Neural cell (in vitro differentiated cells): ENCODE results near the gene CYB561D1. TPM values are rescaled to one million over a fixed set of nuclear protein-coding genes. Genes with fewer than 3 reads are reported as not detected.

Source experiments
- H2AFZ ChIP-seq: fragments of 200-600, 300-800 bp; sonication (generic), shearing (Covaris generic); 2 replicates; pipeline ENCODE4 v1.6.0; 2014; ENCODE audit warnings: low read depth, mild to moderate bottlenecking, antibody characterized with exemption, low read length, moderate library complexity
- H3F3A ChIP-seq: fragments of 200-600 bp; shearing (Covaris generic); 2 replicates; pipeline ENCODE4 v1.6.1; 2016; ENCODE audit warnings: mild to moderate bottlenecking, moderate library complexity, mixed read lengths, antibody characterized with exemption, low read length; ENCODE audit not compliant: insufficient read depth, poor library complexity, severe bottlenecking
- H3K27ac ChIP-seq: fragments of 200-600, 300-800 bp; sonication (generic), shearing (Covaris generic); 2 replicates; pipeline ENCODE4 v1.5.1; 2014; ENCODE audit warnings: mild to moderate bottlenecking, low read length, moderate library complexity
- H3K27me3 ChIP-seq: fragments of 300-800, 200-600 bp; sonication (generic), shearing (Covaris generic); 2 replicates; pipeline ENCODE4 v1.6.0; 2014; ENCODE audit warnings: mild to moderate bottlenecking, low read depth, low read length, moderate library complexity; ENCODE audit not compliant: insufficient read depth
- H3K36me3 ChIP-seq: fragments of 300-800, 200-600 bp; sonication (generic), shearing (Covaris generic); 2 replicates; pipeline ENCODE4 v1.5.1; 2014; ENCODE audit warnings: mild to moderate bottlenecking, antibody characterized with exemption, low read length, moderate library complexity; ENCODE audit not compliant: insufficient read depth
- H3K4me2 ChIP-seq: fragments of 300-800, 200-600 bp; sonication (generic), shearing (Covaris generic); 2 replicates; pipeline ENCODE4 v1.6.0; 2014; ENCODE audit warnings: mild to moderate bottlenecking, low read length
- H3K4me3 ChIP-seq: fragments of 300-800, 200-600 bp; sonication (generic), shearing (Covaris generic); 2 replicates; pipeline ENCODE4 v1.5.1; 2014; ENCODE audit warnings: mild to moderate bottlenecking, low read length, moderate library complexity
- H3K79me2 ChIP-seq: fragments of 200-600 bp; shearing (Covaris generic); replicated peaks from 2 replicates; pipeline ENCODE4 v1.6.0; 2014; ENCODE audit warnings: mild to moderate bottlenecking, low read length, moderate library complexity; ENCODE audit not compliant: insufficient read depth
- H3K9ac ChIP-seq: fragments of 300-800, 200-600 bp; sonication (generic), shearing (Covaris generic); 2 replicates; pipeline ENCODE4 v1.6.1; 2016; ENCODE audit warnings: mild to moderate bottlenecking, low read length, mixed read lengths
- H3K9me2 ChIP-seq: fragments of 200-600 bp; shearing (Covaris generic); 2 replicates; pipeline ENCODE4 v1.6.1; 2016; ENCODE audit warnings: mild to moderate bottlenecking, low read length, mixed read lengths; ENCODE audit not compliant: insufficient read depth
- H3K9me3 ChIP-seq: fragments of 200-600, 300-800 bp; sonication (generic), shearing (Covaris generic); 2 replicates; pipeline ENCODE4 v1.6.1; 2016; ENCODE audit warnings: mild to moderate bottlenecking, mixed run types, low read length, moderate library complexity, mixed read lengths
- H4K20me1 ChIP-seq: fragments of 200-600 bp; shearing (Covaris generic); 2 replicates; pipeline ENCODE4 v1.6.1; 2016; ENCODE audit warnings: mild to moderate bottlenecking, mixed run types; ENCODE audit not compliant: insufficient read depth
- EP300 ChIP-seq: fragments of 450-650 bp; conservative IDR thresholded peaks from 2 replicates; pipeline ENCODE4 v1.6.1; 2014; ENCODE audit warnings: antibody characterized with exemption, mild to moderate bottlenecking, moderate library complexity; ENCODE audit not compliant: poor library complexity, severe bottlenecking
- EZH2 ChIP-seq: fragments of 200-600, 300-800 bp; shearing (Covaris generic), sonication (generic); IDR thresholded peaks from 2 replicates; pipeline ENCODE4 v1.6.1; 2014; ENCODE audit warnings: antibody characterized with exemption, low read length, borderline replicate concordance, mild to moderate bottlenecking; ENCODE audit not compliant: insufficient read depth, poor library complexity, severe bottlenecking
- MXI1 ChIP-seq: fragments of 450-650 bp; conservative IDR thresholded peaks from 2 replicates; pipeline ENCODE4 v1.6.1; 2014; ENCODE audit warnings: antibody characterized with exemption, mild to moderate bottlenecking; ENCODE audit not compliant: poor library complexity, severe bottlenecking
- POLR2AphosphoS5 ChIP-seq: IDR thresholded peaks from 2 replicates; pipeline ENCODE4 v1.6.1; 2012
- RAD21 ChIP-seq: fragments of 450-650 bp; conservative IDR thresholded peaks from 2 replicates; pipeline ENCODE4 v1.6.1; 2014; ENCODE audit warnings: antibody characterized with exemption, mild to moderate bottlenecking, moderate library complexity
- SMC3 ChIP-seq: fragments of 450-650 bp; conservative IDR thresholded peaks from 2 replicates; pipeline ENCODE4 v1.6.1; 2014; ENCODE audit warnings: antibody characterized with exemption, mild to moderate bottlenecking, moderate library complexity; ENCODE audit not compliant: poor library complexity
- TAF1 ChIP-seq: IDR thresholded peaks from 2 replicates; pipeline ENCODE4 v1.6.1; 2012; ENCODE audit warnings: low read depth
- polyA plus RNA-seq: library from polyadenylated mRNA; depleted of rRNA; stranded (reverse); fragments of >200 nt; gene quantifications from 2 replicates; pipeline ENCODE4 v1.2.3, GENCODE V29; 2014
- TF ChIP-seq, protein P1 (sequence below): IDR thresholded peaks from 2 replicates; pipeline ENCODE4 v1.6.1; 2012; ENCODE audit warnings: borderline replicate concordance
- TF ChIP-seq, protein P2 (sequence below): fragments of 450-650 bp; IDR thresholded peaks from 2 replicates; pipeline ENCODE4 v1.5.1; 2014; ENCODE audit warnings: antibody characterized with exemption, mild to moderate bottlenecking, moderate library complexity; ENCODE audit not compliant: poor library complexity, severe bottlenecking

Gene CYB561D1
- polyA plus RNA-seq, 1 donor from 2014 or later = 7.2 TPM

DNA sequence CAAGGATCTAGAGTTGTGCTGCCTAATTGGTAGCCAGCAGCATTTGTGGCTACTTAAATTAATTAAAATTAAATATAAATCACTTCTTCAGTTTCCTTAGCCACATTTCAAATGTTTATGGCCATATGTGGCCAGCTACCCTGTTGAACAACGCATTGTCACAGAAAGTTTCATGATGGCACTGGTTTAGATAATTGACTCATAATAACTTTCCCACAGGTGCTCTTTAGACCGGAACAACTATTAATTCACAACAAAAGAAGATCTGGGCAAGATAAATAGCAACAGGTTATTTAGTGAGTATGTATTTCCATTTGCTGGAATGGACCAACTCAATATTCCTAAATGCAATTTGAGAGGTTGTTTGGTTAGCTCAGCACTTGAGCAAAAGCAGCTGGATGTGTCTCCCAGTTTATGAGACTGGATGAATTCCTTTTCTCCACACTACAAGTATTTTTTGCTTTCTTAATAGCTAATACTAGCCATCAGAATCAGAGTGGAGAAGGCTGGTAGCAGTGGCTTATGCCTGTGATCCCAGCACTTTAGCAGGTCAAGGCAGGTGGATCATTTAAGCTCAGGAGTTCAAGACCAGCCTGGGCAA lies 19.3 kb downstream of the CYB561D1 start:
- Histone ChIP-seq H3K27me3 (no peaks in the 10 kb centered on the region), H3F3A (no peaks in the 10 kb centered on the region)

DNA sequence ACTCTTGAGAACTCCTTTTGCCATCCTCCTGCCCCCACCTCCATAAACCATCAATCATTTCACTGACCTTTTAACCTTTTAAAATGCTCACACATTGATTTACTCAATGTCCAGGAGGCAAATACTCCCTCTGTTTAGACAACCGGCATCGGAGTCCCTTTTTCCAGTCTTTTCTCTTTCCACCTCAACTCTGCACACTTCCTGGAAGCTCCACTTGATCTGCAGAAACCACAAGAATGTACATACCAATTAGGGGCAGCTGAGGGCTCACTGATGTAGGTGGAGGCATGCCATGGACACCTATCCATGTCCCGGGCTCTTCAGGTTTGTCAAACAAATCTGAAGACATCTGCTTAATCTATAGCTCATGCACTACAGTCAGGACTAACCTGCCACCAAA lies 21.0 kb downstream of the CYB561D1 start:
- Histone ChIP-seq H3K36me3 (no peaks in the 10 kb centered on the region), H3K27me3 (no peaks in the 10 kb centered on the region), H3K27ac (no peak overlapping the region), H4K20me1 (no peaks in the 10 kb centered on the region), H3K4me2 (no peak overlapping the region), H3K9me2 (no peaks in the 10 kb centered on the region), H3K9ac (no peak overlapping the region), H3K4me3 (no peak overlapping the region), H3K79me2 (no peaks in the 10 kb centered on the region), H3K9me3 (no peaks in the 10 kb centered on the region), H2AFZ (no peak overlapping the region), H3F3A (no peaks in the 10 kb centered on the region)
- TF ChIP-seq EZH2 (no peak), MXI1 (no peak), POLR2AphosphoS5 (no peak), SMC3 (no peak), RAD21 (no peak), TAF1 (no peak)
- TF ChIP-seq, protein P1, sequence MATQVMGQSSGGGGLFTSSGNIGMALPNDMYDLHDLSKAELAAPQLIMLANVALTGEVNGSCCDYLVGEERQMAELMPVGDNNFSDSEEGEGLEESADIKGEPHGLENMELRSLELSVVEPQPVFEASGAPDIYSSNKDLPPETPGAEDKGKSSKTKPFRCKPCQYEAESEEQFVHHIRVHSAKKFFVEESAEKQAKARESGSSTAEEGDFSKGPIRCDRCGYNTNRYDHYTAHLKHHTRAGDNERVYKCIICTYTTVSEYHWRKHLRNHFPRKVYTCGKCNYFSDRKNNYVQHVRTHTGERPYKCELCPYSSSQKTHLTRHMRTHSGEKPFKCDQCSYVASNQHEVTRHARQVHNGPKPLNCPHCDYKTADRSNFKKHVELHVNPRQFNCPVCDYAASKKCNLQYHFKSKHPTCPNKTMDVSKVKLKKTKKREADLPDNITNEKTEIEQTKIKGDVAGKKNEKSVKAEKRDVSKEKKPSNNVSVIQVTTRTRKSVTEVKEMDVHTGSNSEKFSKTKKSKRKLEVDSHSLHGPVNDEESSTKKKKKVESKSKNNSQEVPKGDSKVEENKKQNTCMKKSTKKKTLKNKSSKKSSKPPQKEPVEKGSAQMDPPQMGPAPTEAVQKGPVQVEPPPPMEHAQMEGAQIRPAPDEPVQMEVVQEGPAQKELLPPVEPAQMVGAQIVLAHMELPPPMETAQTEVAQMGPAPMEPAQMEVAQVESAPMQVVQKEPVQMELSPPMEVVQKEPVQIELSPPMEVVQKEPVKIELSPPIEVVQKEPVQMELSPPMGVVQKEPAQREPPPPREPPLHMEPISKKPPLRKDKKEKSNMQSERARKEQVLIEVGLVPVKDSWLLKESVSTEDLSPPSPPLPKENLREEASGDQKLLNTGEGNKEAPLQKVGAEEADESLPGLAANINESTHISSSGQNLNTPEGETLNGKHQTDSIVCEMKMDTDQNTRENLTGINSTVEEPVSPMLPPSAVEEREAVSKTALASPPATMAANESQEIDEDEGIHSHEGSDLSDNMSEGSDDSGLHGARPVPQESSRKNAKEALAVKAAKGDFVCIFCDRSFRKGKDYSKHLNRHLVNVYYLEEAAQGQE = no peak
- TF ChIP-seq, protein P2, sequence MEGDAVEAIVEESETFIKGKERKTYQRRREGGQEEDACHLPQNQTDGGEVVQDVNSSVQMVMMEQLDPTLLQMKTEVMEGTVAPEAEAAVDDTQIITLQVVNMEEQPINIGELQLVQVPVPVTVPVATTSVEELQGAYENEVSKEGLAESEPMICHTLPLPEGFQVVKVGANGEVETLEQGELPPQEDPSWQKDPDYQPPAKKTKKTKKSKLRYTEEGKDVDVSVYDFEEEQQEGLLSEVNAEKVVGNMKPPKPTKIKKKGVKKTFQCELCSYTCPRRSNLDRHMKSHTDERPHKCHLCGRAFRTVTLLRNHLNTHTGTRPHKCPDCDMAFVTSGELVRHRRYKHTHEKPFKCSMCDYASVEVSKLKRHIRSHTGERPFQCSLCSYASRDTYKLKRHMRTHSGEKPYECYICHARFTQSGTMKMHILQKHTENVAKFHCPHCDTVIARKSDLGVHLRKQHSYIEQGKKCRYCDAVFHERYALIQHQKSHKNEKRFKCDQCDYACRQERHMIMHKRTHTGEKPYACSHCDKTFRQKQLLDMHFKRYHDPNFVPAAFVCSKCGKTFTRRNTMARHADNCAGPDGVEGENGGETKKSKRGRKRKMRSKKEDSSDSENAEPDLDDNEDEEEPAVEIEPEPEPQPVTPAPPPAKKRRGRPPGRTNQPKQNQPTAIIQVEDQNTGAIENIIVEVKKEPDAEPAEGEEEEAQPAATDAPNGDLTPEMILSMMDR = no peak

More for the DNA sequence above, 19.3 kb downstream of the CYB561D1 start:
- Histone ChIP-seq H3K36me3 (no peaks in the 10 kb centered on the region), H4K20me1 (no peaks in the 10 kb centered on the region), H3K27ac (no peak overlapping the region), H2AFZ (no peak overlapping the region), H3K4me3 (no peak overlapping the region), H3K9ac (no peak overlapping the region), H3K4me2 (no peak overlapping the region), H3K79me2 (no peaks in the 10 kb centered on the region), H3K9me3 (no peaks in the 10 kb centered on the region), H3K9me2 (no peaks in the 10 kb centered on the region)
- TF ChIP-seq POLR2AphosphoS5 (no peak), EZH2 (no peak), EP300 (no peak), MXI1 (no peak), SMC3 (no peak), TAF1 (no peak), RAD21 (no peak)
- TF ChIP-seq, protein P1 = no peak
- TF ChIP-seq, protein P2 = no peak
